GM23338 (cell line): Measurements from ENCODE around the gene MRGPRG.

Experiments
- CREB1 ChIP-seq: fragments of 250-450 bp; sonication (Bioruptor Pico); IDR thresholded peaks from 2 replicates; pipeline ENCODE4 v1.5.0; 2020; ENCODE audit warnings: low read depth, mild to moderate bottlenecking, moderate library complexity
- CTCF ChIP-seq, 2 experiments: fragments of 200-600 bp in 1 of 2; sonication (generic) in 1 of 2; conservative IDR thresholded peaks; 2 replicates each; pipeline versions ENCODE4 v1.5.1 to v1.6.1; 2016 to 2017; ENCODE audit warnings: antibody characterized with exemption in 2 of 2, low read depth in 2 of 2, mild to moderate bottlenecking in 2 of 2, moderate library complexity in 1 of 2
- EZH2 ChIP-seq: fragments of 200-600 bp; sonication (generic); IDR thresholded peaks from one replicate; pipeline ENCODE4 v1.8.0; 2017; ENCODE audit warnings: antibody characterized with exemption, mild to moderate bottlenecking, low read depth; ENCODE audit not compliant: unreplicated experiment
- EZH2phosphoT487 ChIP-seq: fragments of 200-600 bp; sonication (generic); IDR thresholded peaks from one replicate; pipeline ENCODE4 v1.8.1; 2018; ENCODE audit warnings: antibody characterized with exemption; ENCODE audit not compliant: unreplicated experiment
- POLR2AphosphoS5 ChIP-seq: IDR thresholded peaks from 2 replicates; pipeline ENCODE4 v1.6.1; 2016; ENCODE audit warnings: antibody characterized with exemption, low read depth
- REST ChIP-seq: IDR thresholded peaks from one replicate; pipeline ENCODE4 v1.6.1; 2018; ENCODE audit warnings: antibody characterized with exemption; ENCODE audit not compliant: unreplicated experiment

GRCh38 chr11:3191586-3192324 lies 26.9 kb downstream of the MRGPRG start:
- TF ChIP-seq EZH2phosphoT487 (no peak), CTCF (conservative IDR thresholded peaks at IDR 0.05; ENCODE audit: low read depth in 2 of 2) (no peak), CREB1 (CRISPR knock-in tag) (no peak), POLR2AphosphoS5 (no peak), EZH2 (no peak), REST (no peak)
